SKM-1 treated with dmso at 0.1 percent for 144 hours (cell line): ENCODE measurements around the gene MNT.

ENCODE experiments used
- DNase-seq: peaks from one replicate; lab custom pipeline; 2025; ENCODE audit not compliant: unreplicated experiment; lab: John Stamatoyannopoulos, UW

The MNT gene

DNA sequence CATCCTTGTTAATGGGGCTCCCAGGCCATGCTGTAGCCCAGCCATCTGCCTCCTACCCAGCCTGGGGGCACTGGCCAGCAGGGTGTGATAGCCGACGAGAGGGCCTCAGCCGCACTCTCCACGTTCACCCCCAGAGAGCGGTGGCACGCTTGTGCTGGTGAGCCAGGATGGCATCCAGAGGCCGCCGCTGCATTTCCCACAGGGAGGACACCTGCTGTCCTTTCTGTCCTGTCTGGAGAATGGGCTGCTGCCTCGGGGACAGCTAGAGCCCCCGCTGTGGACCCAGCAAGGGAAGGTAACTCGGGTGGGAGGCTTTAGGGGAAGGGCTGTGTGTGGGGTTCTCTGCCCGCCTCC, 36.1 kb downstream of the MNT start:
- DNase-seq = no peak

DNA sequence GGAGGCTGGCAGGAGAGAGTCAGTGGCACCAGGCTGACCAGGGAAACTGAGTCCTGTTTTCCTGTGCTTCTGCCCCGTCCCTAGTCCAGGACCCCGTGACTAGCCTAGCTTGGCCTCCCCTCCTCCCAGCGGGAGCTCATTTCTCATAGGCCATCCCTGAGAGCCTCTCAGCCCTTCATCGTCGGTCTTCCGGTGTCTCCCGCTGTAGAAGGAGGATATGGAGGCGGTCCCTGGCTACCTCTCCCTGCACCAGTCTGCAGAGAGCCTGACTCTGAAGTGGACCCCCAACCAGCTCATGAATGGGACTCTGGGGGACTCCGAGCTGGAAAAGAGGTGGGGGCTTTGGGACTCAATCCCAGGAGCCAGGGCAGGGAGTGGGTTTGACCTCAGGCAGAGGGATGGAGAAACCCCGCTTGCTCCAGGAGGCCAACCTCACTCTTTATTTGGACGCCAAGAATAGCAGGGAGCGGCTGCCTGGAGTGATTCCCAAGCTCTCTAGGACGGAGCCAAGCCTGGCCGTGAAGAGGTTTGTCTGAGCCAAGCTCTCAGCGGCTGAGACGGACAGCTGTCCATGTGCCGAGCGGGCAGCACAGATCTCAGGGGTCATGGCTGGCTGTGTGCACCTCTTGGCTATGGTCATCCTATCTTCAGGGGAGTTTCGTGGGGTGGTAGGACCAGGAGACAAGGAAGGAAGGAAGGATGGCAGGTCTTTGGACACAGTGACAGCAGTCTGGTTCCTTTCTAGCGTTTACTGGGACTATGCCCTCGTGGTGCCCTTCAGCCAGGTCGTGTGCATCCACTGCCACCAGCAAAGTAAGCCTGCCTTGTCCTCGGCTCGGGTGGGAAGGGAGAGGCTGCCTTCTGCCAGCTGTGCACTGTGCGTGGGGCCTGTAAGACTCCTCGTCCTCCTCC, 36.8 kb downstream of the MNT start:
- DNase-seq = no peak

DNA sequence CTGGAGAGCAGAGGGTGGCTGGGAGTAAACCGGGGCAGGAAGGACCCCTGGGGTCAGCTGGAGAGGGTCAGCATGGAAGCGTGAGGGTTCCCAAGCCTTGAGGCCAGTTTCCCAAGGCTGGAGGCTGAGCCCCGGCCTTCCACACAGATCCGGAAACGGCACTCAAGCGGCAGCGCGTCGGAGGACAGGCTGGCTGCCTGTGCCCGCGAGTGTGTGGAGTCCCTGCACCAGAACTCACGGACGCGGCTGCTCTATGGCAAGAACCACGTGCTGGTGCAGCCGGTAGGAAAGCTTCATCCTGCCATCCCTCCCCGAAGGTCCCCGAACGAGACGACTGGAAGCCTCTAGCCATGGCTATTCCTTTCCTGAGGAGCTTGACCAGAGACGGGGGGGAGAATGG, 37.5 kb downstream of the MNT start:
- no peak for DNase-seq

DNA sequence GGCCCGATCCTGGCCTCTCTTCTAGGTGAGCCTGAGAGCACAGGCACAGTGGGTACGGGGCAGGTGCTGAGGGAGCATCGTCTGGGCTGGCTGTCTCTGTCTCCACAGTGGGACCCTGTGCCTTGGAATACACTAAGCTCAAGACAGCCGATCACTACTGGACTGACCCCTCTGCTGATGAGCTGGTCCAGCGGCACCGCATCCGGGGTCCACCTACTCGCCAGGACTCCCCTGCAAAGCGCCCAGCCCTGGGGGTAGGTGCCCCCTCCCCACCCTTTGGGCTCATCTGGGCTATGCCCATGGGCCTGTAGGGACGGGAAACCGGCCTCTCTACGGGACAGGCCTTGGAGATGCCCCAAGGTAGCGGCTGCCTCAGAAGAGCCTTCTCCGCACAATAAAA, 38.0 kb downstream of the MNT start:
- DNase-seq = no peak

DNA sequence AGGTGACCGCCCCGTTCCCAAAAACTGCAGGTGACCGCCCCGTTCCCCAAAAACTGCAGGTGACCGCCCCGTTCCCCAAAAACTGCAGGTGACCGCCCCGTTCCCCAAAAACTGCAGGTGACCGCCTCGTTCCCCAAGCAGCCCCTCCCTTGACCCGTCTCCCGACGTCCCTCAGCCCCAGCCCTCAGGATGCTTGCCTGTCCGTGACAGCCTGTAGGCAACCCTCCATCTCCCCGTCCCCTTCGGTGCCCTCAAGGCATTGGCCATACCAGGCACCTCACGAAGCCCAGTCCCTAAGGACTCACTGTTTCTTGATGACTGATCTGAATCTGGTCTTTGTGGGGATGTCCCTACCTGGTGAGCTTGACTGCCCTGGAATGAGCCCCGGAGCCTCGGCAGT, 38.4 kb downstream of the MNT start:
- DNase-seq = no peak

DNA sequence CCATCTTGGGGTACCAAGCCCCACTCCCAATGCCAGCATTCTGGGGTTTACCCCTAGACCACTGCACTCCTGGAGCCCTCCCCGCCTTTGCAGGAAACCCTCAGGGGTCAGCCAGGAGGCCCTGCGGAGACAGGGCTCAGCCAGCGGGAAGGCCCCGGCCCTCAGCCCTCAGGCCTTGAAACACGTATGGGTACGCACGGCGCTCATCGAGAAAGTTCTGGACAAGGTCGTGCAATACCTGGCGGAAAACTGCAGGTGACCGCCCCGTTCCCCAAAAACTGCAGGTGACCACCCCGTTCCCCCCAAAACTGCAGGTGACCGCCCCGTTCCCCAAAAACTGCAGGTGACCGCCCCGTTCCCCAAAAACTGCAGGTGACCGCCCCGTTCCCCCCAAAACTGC, 38.8 kb downstream of the MNT start:
- no peak for DNase-seq

DNA sequence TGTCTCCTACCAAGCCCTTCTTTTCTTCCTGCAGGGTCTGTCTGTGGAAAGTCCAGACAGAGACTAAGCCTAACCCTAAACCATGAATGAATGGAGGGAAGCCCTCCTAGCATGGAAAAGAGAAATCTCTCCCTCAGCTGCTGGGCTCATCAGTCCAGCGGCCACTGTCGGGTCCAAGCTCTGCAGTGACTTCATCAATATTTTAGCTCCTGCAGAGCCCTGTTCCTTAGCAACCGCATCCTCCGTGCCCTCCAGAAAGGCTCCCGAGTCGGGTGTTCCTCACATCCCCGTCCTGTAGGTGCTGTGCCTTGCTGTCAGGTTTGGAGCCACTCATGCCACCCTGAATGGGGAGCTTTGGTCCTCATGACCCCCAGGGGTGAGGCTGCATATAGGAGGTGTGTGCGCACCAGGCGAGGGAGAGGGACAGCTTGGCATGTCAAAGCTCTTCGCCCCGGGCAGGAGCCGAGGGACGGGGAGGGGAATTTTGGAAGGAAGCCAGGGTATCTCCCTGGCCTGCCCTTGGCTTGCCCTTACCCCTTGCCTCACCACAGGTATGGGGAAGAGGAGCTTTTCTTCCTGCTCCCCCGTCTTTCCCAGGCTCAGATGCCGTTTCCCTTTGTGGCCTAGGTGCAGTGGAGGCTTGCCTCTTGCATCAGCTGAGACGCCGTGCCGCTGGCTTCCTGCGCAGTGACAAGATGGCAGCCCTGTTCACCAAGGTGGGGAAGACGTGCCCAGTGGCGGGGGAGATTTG, 39.7 kb downstream of the MNT start:
- DNase-seq = no peak

DNA sequence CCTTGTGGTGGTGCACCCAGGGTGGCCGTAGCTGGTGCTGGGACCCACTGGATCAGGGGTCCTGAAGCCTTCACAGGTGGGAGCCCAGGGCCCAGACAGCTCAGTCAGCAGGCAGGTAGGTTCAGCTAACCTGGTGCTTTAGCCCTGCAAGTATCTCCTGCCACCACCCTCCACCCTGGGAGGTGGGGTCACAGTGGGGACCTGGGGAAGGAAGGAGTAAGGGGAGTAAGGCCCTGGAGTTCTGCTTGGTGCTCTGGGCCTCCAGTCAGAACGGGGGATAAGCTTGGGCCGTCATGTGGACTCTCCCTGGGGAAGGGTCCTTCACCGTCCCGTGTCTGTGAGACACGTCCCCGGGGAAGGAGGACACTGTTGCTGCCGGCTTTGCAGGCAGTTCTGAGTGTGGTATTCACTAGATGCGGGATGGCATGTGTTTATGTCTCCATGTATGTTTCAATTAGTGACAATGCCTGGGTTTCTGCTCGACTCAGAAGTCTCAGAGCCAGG, 42.9 kb downstream of the MNT start:
- DNase-seq = no peak

DNA sequence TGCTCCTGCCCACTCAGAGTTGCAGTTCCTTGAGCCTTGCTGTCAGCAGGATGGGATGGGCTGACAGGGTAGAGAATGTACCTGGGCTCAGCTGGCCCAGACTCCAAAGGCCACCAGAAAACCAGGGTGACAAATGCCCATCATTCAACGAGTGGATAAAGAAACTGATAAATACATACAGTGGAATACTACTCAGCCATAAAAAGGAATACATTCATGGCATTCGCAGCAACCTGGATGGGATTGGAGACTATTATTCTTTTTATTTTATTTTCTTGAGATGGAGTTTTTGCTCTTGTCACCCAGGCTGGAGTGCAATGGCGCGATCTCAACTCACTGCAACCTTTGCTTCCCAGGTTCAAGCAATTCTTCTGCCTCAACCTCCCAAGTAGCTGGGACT, 43.6 kb downstream of the MNT start:
- no peak for DNase-seq

DNA sequence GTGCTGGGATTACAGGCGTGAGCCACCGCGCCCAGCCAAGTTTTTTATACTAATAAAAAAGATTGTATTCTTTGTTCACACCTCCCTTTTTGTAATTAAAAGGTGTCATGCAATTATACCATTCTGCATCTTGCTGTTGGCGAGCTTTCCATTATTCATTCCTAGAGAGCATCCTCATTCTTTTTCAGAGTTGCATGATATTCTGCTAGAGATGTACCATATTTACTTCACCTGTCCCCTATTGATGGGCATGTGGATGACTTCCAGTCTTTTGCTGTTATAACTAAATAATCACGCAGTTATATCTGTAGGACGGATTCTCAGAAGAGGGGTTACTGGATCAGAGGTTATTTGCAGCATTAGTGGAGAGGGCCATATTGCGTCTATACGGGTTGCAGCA, 46.5 kb downstream of the MNT start:
- DNase-seq = no peak

DNA sequence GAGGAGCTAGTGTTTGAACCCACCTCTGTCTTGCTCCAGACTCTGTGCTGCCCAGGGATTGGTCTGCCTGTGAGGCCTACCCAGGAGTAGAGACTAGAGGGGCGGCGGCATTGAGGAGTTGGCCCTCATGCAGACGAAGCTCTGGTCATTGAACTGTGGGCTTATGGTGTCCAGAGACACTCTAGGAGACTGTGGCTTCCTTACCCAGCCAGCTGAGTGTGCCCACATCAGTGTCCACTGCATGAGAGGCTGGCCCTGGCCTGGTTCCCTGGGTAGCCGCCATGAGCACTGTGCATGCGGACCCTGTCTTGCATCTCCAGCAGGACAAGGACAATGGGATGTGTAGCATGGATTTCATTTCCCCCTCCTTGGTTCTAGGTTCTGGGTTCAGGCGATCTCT, 49.6 kb downstream of the MNT start:
- no peak for DNase-seq

DNA sequence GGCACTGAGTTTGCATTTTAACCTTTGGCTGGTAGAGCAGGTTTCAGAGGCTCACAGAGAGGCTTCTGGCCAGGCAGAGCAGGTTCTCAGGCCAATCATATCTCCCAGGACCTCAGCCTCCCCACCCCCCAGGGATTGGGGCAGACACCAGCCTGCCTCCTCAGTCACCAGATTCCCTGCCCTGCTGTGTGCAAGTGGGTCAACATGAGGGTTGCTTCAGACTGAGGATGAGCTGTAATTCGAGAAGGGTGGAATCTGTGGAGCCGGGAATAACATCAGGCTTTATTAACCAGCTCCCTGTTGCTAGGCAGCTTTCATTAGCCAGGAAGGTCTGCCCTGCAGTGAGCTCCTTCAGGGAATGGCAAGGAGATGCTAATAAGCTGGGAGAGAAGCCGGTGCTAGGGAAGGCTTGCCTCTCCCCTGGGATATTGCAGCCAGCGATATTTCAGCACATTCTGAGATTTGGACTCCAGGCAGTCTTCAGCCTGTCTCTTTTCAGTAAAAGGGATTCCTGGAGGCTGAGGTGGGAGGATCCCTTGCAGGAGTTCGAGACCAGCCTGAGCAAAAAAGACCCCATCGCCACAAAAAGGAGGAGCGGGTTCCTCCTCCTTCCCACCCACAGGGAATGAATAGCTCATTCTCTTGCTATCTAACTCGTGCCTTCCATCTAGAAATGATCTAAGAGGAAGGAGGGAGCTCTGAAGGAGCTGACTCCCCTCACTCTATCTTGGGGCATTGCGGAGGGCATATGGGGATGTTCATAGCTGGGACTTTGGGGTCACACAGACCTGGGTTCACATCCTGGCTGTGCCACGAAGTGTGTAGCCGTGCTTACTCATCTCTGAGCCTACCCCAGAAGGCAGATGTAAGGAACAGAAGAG, 52.8 kb downstream of the MNT start:
- DNase-seq = no peak

DNA sequence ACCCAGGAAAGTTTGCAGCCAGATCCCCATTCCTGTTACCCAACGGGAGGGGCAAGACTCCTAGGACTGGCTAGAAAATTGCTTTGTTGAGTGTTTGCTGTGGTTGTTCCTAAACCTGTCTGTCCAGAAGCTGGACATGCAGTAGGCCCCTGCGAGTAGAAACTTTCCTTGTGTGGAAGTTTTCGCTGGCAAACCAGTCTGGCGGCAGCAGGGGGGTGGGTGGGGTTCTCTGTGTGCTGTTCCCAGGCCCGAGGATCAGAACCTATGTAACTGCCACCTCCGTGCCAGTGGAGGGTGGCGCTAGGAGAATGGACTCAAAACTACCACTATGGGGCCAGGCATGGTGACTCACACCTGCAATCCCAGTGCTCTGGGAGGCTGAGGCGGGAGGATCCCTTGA, 54.4 kb downstream of the MNT start:
- DNase-seq = no peak

DNA sequence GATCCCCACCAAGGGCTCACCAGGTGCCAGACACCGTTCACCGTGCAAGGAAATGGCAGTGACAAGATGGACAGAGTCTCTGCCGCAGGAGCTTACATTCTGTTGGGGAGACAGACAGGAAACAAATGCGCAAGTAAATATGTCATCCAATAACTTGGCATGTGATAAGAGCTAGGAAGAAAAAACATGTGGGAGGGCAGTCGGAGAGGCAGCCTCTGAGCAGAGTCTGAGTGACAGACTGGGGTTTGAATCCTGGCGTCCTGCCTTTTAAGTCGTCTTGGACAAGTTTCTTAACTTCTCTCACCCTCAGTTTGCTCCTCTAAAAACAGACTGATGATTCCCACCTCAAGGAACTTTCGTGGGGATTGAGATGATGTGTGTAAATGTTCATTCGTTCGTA, 56.3 kb downstream of the MNT start:
- no peak for DNase-seq

DNA sequence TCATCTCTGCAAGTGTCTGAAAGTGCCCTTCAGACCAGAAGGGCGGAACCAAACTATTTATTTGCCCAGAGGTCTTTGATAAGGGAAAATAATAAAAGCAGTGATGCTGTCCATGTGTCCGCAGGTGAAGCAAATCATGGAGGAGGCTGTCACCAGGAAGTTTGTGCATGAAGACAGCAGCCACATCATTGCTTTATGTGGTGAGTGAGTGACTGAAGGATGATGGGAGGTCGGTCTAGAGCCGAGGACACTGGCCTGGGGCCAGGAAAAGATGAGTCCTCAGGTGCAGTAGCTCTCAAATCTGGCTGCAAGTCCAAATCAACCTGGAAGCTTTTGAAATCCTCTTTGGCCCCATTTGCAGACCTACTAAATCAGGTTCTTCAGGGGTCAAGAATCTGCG, 57.4 kb downstream of the MNT start:
- DNase-seq = no peak

DNA sequence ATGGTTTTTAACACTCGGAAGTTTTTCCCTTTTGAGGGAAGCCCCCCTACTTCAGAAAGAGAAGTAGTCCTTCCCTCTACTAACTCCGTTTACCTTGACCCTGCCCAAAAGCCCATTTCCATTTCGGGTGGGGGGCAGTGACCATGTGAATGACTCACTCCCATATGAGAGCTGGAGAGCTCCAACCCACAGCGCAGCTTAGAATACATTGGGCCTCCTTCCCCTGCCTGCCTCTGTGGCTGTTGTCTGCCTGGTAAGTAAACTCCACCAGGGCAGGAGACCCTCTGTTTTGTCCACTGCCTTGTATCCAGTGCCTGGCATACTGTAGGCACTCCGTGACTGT, 62.6 kb downstream of the MNT start:
- no peak for DNase-seq

DNA sequence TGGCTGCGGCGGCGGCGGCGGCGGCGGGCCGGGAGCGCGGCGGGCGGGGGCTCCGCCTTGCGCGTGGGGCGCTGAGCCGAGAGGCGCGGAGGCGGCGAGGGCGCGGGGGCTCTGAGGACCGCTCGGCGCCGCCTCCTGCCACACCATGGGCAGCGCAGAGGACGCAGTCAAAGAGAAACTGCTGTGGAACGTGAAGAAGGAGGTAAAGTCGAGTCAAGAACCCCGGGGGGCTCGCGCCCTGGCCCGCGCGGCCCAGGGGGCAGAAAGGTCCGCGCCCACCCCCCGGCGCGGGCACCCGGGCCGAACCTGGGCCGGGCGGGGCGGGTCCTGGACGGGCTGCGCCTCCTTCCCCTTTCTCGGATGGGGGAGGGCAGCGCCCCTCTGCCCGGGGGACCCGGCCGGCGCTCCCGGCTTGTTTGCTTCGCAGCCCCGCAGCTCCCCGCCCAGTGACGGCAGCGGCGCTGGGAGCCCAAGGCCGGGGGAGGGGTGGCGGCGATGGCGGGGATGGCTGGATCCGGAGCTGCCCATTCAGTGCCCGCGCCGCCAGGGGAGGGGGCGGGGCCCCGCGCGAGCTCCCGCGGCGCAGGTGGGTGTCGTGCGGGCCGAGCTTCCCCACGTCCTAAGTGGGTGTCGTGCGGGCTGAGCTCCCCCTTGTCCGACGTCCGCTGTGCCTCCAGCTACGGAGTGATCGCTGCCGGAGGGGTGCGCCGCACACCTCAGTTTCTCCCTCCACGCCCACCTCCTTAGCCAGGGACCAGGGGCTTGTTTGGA, 63.1 kb downstream of the MNT start:
- DNase-seq = peak; percentile 0

DNA sequence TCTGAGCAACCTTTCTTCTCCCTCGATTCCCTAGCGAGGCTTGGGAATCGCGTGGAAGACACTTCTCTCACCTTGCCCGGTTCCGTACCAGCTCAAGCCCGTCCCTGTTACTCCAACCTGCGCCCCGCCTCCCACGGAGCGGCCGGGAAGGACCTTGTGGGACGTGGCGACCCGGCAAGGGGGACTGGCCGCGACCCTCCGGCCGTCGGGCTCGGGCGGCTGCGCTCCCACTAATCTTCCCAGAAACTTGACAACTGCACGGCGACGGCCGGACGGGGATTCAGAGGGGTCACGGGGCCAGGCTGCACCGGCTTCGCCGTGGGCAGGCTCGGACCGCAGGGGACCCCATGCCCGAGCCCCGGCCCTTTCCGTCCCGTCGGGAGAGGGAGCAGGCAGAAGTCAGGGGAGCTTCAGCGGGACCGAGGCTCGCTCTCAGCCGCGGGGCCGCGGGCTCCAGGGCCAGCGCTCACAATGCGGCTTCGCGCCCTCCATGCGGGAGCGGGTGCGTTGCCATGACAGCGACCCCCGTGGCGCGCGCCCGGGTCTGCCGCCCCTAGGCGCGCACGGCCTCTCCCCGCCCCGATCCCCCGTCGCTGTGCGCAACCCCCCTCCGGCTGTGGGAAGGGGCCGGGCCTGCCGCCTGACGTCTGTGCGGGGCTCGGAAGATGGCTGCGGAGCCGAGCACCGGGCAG, 63.9 kb downstream of the MNT start, which contains the start of gene SGSM2:
Gene SGSM2, plus strand, starts transcription at position 650 of the 692 bp plus-strand sequence. CDS start 188 bp downstream, outside the sequence.
- no peak for DNase-seq

DNA sequence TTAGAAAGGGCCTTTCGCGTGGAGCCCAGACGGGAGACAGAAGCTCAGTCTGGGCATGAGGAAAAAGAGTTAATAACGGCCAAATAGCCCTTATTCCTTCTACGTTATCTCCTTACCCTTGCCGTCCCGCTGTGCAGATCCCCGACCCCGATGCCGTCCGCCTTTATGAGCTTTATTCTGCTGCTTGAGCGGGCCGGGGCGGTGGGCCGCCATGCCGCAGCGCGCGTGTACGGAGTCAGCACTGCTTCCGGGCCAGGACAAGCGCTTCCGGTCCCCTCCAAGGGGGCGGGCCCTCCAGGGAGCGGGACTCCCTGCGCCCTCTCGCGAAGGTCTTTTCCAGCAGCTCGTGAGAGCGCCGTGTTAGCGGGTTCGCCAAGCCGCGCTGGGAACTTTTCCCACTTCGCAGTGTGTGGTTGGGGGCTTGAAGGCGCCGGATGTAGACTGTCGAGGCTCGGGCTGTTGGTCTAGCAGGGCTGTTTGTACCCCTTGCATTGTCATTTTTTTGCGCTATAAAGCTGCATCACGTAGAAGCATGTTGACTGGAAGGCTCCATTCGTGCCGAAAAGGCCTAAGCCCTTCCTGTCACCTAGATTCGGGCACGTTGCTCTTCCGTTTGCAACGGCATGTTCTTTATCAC, 64.5 kb downstream of the MNT start, which contains the start of gene TSR1:
Gene TSR1, minus strand, starts transcription at position 243 of the 637 bp plus-strand sequence. Its CDS starts 30 bp downstream, at position 213.
- peak; percentile 30 for DNase-seq
